ENCODE data around the gene RAD50.
"Not testable (repeated sequence)": the region's sequence is repeated elsewhere in the genome, so short reads cannot be mapped to it uniquely, and the experiment has no call there.

RAD50 gene

GRCh38 chr5:132556763-132557477 is at the start of gene RAD50:
Gene RAD50, plus strand, starts transcription at chr5:132556977. Its CDS starts 348 bp downstream, at chr5:132557325.
- DNase-seq, result peak; percentile 93

GRCh38 chr5:132510076-132510475 is 46.7 kb upstream of the RAD50 start:
- DNase-seq, result no peak

GRCh38 chr5:132513618-132514336 is 43.0 kb upstream of the RAD50 start:
- not testable (repeated sequence) for DNase-seq

- not testable (repeated sequence) for DNase-seq
These were observed 34.7 kb upstream of the RAD50 start for GRCh38 chr5:132522067-132522466.

- DNase-seq, result not testable (repeated sequence)
These were observed 31.9 kb upstream of the RAD50 start for GRCh38 chr5:132524877-132525276.

- peak; percentile 33 for DNase-seq
These were observed 31.5 kb upstream of the RAD50 start for GRCh38 chr5:132525299-132525724.

GRCh38 chr5:132526290-132526973 is 30.3 kb upstream of the RAD50 start:
- peak; percentile 74 for DNase-seq

- no peak for DNase-seq
These were observed 29.7 kb upstream of the RAD50 start for GRCh38 chr5:132526974-132527564.

- no peak for DNase-seq
These were observed 28.8 kb upstream of the RAD50 start for GRCh38 chr5:132528021-132528420.

- no peak for DNase-seq
These were observed 27.7 kb upstream of the RAD50 start for GRCh38 chr5:132528866-132529634.

- no peak for DNase-seq
These were observed 25.8 kb upstream of the RAD50 start for GRCh38 chr5:132530946-132531345.

- no peak for DNase-seq
These were observed 17.1 kb upstream of the RAD50 start for GRCh38 chr5:132539716-132540115.

- DNase-seq, result no peak
These were observed 16.6 kb upstream of the RAD50 start for GRCh38 chr5:132540149-132540548.

GRCh38 chr5:132540764-132541163 is 16.0 kb upstream of the RAD50 start:
- no peak for DNase-seq

- DNase-seq, result no peak
These were observed 13.1 kb upstream of the RAD50 start, which contains the start of gene IL5 for GRCh38 chr5:132543472-132544201. Gene IL5, minus strand, starts transcription at chr5:132543522. Its CDS starts 44 bp downstream, at chr5:132543478.

GRCh38 chr5:132546108-132546507 is 10.7 kb upstream of the RAD50 start:
- DNase-seq, result no peak

GRCh38 chr5:132547269-132547668 is 9.5 kb upstream of the RAD50 start:
- no peak for DNase-seq

- DNase-seq, result not testable (repeated sequence)
These were observed 7.9 kb upstream of the RAD50 start for GRCh38 chr5:132548834-132549233.

- DNase-seq, result no peak
These were observed 7.2 kb upstream of the RAD50 start for GRCh38 chr5:132549576-132549975.

GRCh38 chr5:132556153-132556762 is 519 bp upstream of the RAD50 start:
- DNase-seq, result no peak
